ENCODE measurements around the gene CACNA1C.

CACNA1C gene

DNA sequence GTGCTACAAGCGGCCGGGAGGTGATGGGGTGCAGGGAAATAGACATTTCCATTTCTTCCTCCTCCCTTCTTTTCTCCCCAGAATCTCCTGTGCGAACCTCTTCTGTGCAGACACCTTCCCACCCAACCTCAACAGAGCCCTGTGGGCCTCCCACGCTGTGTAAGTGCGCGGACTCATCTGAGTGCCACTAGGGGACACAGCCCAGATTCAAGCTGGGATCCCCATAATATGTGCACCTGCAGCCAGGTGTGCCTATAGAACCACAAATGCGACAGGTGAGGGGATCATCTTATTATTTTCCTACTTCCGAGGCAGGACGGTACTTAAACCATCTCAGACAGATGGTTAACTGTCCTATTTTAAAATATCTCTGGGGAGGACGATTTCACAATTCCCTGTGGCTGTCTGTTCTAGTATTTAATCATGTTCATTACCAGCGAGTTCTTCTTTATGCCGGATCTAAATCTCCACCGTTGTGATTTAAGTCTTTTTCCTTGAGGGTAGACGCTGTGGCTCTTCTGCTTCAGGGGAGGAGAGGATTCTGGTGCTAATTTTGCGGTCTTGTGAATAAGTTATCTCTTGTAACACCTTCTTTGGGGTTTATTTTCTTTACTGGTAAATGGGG lies 17.2 kb upstream of the CACNA1C start:
- no peak for DNase-seq

DNA sequence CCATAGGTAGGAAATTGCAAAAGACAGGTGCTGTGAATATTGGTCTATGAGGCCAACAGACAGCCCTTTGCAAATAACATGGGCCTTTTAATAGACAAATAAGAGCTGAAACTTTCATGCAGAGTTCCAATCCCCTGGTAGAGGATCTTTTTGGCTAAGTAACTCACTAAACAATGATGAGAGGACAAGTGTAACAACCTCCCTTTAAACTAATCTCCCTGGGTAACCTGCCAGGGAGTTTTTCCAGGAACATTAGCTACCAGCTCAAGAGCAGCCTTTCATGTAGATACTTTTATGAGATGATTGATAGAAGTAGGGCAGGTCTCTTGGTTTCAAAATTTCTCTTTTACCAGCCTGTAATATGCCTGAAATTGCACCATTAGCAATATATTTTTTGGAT lies 13.8 kb upstream of the CACNA1C start:
- DNase-seq: no peak

DNA sequence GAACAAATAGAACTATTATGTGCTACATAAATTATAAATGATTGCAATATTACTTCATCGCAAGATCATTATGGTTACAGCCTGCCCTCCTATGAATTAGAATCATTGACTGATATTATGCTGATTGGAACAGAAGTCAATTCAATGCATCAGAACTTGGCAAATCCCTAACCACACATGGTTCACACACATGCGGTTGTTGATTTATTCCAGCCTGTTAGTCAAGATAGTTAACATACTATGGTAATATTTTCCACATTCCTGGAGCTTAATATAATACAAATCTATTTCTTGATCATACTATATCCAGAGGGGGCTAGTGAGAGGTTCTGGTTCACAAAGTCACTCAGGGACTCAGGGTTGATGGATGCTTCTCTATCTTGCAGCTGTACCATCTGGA lies 9.7 kb upstream of the CACNA1C start:
- no peak for DNase-seq

DNA sequence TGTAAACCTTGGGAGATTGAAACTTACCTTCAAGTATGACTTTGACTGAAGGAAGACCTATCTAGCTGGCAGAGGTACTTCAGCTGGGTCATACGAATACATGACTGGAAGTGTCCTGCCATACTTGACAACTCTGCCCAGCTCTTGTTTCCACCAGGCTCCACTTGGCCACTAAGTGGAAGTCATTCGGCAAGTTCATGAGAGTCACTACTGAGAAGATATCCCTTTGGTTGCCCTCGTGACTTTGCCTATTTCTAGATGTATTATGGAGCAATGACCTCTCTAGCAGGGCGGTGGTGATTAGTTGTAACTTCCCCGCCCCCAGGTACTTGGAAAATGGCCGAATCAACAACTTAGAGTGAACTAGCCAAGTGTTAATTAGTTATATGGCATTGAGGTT lies 8.6 kb upstream of the CACNA1C start:
- DNase-seq: no peak

DNA sequence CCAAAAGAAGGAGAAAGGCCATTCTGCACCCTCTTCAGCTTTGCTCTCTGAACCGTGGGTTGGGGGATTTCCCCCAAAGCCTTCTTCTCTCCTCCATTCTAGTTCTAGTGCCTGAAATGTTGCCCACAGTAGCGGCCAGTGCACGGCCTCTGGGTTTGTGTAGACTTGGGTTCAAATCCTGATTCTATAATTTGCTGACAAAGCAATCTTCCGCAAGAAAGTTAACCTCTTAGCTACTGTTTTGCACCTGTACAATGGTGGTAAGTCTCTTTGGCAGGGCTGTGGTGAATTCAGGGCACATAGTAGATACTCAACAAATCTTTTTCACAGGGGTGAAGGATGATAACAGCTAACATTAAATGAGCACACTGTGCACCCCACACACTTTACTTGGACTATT lies 5.8 kb upstream of the CACNA1C start:
- DNase-seq: no peak

DNA sequence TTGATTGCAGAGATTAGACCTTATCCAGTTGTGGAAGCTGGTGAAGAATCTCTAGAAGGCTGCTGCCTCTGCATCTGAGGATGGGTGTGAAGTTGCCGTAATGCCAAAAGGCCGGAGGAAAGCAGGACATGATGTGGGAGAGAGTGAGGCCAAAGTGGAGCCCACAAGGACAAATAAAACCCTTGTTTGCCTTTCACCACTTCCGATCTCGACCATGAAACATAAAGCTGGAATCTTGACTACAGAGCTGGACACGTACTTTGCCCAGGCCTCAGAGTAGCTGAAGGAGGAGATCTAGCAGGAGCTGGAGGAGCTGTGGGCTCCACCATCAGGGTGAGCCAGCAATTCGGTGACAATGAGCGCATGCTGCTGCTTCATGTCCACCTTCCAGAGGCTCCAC lies 5.0 kb upstream of the CACNA1C start:
- DNase-seq: no peak

DNA sequence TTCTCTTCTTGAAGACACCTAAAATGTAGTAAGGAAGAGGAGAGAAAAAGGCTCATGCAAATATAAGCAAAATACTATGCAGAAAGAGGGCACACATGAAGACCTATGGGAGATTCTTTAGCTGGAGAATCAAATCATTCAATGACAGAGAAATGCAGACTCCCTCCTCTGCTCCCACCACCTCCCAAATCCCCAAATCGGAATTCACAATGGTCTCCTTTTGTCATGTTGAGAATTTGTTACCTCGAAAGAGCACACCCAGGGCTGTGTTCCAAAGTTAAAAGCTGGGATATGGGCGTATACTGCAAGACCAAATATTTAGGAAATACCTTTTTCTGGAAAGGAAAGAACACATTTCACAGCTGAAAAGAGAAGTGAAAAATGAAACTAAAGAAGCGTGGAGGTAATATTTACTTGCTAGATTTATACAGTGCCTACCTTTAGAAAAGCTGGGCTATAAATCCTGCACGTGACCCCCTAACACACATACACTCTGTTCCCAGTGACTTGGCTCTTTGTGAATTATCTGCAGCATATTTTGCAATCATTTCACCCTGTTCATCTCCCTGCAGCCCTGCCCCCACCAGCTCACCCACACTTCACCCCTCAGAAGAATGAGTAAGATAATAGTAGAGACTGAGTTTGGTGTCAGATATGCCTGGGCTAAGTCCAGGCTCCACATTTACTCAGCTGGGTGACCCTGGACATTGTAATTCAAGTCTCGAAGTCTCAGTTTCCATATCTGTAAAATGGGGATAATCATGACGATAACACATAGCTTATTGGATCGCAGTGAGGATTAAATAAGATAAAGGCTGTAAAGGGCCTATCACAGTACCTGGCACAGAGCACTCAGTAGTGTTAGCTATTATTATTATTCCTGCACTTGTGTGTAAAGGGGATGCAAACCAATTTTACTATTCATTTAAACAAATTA lies 2.9 kb upstream of the CACNA1C start:
- no peak for DNase-seq

GRCh38 chr12:2051700-2052621 lies 826 bp upstream of the CACNA1C start:
- no peak for DNase-seq

- no peak for DNase-seq
Measured at GRCh38 chr12:2053691-2054090, 904 bp downstream of the CACNA1C start.

- DNase-seq: no peak
Measured at GRCh38 chr12:2054091-2055018, 1.6 kb downstream of the CACNA1C start.

DNA sequence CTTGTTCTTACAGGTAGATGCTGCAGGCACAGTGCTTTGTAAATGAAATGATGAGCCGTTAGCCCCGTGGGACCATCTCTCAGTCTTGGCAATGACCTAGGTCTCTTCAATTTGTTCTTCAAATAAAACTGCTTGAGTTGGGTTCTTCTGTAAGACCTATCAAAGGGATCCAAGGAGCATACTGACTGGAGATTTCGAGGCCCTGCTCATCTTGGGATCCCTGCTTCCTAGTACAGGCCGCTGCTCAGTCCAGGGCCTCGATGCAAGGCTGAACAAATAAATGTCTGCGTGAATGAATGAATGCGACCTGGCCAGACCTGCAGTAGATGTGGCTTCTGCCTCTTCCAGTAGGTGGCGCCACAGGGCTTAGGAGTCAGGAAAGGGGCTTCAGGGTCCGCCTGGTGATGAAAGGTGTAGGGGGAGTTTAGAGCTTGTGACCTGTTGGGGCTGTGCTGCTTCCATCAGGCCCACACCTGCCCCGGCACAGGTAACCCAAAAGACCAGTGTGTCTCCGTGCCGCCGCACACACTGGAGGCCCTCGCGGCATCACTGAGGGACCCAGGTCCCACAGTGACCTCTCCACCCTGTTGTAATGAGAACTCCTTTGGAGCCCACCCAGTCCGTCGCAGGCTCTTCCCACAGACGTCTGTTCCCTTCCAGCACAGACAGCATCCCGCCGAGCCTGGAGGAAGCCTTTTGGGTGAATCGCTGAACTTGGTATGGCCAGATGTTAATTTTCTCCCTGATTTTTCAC lies 4.4 kb downstream of the CACNA1C start:
- peak; percentile 61 for DNase-seq

DNA sequence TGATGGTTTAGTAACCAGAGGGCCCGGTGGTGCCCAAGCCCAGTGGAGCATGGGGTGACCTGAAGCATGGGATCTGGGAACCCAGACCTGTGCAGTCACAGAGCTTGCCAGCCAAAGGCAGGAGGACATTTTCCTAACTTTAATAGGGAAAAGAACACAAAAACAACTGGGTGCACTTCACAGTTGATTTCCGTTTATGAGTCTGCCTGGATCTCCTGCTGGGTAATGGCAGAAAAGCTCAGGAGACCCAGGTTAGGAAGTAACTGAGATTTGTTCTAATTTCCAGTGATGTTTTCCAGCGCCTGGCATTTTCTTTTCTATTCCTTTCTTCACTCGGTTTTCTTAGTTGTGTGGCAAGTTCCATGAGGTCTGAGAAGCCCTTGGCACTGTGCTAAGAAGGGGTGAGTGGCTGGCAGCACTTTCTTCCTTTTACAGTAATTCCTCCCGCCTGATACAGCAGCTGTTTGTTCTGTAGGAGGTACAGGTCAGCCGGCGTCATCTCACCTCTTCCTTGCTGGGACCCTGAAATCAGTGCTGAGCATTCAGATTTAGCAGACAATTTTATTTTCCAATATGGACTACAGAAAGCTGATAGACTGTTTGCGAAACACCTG lies 5.1 kb downstream of the CACNA1C start:
- DNase-seq: no peak

DNA sequence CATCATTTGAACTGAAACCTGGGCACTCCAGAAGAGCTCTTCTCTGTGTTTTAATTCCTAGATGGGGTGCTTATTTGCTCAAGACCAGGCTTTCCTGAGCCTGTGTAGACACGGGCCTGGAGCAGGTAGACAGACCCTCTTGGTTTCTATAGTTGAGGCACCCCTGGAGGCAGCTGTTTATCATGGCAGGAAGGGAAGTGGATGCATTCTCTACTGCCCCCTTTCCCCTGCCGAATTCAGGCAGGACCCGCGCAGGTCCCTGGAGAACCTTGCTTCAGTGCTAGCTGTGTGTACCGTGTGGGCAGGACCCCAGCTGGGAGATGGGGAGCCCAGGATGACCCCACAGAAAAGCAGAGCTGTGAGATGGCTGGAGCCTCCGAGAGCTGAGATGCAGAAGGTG lies 6.0 kb downstream of the CACNA1C start:
- no peak for DNase-seq

DNA sequence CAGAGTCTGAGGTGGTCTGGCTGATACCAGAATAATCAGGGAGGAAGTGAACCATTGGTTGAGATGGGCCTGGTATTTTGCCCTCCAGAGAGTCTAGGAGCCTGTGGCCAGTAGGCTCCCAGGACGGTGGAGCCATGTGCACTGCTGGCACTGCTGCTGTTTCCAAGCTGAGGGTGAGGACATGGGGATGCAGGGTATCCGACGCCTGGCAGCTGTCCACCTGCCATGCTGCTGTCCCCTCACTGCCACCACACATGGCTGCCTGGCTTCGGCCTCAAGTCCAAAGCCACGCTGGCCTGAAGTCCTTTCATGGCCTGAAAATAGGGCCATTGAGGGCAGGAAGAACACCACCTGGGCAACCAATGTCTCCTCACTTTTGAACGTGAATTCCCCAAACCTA lies 8.6 kb downstream of the CACNA1C start:
- no peak for DNase-seq

- DNase-seq: peak; percentile 37
Measured at GRCh38 chr12:2064071-2064507, 11.3 kb downstream of the CACNA1C start.

DNA sequence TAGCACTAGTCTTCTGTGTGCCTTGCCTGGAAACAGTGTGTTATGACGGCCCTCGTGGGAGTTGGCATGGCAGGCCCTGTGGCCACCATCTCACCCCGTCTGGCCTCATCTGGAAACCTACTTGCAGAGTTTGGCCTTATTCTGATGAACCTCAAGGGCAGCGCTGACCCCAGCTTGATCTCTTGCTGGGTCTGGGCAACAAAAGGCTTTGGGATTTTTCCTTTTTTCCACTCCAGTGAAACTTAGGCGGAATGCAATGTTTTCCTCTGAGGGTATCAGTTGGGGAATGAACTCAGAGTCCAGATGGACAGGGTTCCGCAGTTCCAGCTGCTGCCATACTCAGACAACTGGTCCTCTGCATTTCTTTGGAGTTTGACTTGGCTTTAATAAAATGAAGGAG lies 15.9 kb downstream of the CACNA1C start:
- no peak for DNase-seq

DNA sequence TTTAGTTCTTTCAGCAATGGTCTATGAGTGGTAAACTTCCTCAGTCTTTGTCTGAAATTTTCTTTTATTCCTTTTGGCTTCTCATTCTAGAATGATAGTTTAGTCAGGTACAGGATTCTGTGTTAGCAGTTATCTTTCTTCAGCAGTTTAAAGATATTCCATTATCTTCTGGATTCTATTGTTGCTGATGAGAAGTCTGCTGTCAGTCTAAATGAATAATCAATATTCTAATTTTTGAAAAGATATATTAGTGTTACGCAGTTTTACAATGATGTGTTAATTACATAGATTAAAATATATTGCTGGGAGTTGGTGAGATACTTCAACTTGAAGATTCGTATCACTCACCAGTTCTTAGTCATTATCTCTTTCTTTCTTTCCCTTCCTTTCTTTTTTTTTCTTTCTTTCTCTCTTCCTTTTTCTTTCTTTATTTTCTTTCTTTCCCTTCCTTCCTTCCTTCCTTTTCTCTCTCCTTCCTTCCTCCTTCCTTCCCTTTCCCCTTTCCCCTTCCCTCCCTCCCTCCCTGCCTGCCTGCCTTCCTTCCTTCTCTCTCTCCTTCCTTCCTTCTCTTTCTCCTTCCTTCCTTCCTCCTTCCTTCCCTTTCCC lies 17.8 kb downstream of the CACNA1C start:
- no peak for DNase-seq

DNA sequence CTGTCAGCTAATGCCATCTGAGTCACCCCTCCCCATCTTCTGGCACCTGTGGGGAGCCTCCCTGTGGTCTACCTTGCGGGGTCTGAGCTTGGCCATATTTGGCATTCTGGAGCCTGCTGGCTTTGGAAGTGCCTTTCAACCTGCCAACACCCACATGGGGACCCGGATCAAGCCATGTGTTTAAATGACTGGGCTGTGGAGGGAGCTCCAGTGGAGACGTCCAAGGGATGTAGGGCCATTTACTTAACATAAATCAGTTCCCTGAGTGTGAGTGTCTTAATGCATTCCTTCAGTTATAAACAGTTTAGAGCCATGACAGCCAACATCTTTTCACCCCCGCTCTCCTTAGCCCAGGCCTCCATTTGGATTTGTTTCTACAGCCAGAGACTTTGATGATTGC lies 22.0 kb downstream of the CACNA1C start:
- DNase-seq: no peak

GRCh38 chr12:2075508-2076195 lies 22.9 kb downstream of the CACNA1C start:
- no peak for DNase-seq

DNA sequence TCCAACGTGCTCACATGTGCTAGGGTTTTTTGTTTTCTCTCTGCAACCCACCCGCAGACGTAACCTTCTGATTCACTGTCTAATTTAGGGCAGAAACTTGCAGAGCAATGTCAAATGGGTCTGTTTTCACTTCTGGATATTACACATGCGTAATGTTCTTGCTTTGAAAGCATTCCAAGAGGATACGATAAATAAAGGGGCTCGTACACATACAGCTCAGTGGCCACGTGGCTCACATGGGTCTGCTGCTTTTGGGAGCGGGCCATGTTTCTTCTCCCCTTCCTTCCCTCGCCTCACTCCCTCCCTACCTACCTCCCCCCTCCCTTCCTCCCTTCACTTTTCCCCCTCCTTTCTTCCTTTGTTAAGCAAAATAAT lies 23.4 kb downstream of the CACNA1C start:
- DNase-seq: no peak
